CD14-positive monocyte (primary cell): ENCODE data around the gene DUSP12. TPM values are rescaled to one million over a fixed set of nuclear protein-coding genes. Genes with fewer than 3 reads are reported as not detected.
A peak's percentile ranks its signal among the peaks of the same experiment; 100 is the strongest.

Source experiments
- DNase-seq, 3 donors: peaks; one replicate each; pipeline ENCODE4 v3.0.0-alpha.2; 2011 to 2022
- H2AFZ ChIP-seq: 2 replicates; pipeline ENCODE4 v1.6.0; 2012; ENCODE audit warnings: mild to moderate bottlenecking, low read depth, low read length, inconsistent platforms; ENCODE audit not compliant: insufficient read depth, poor library complexity, severe bottlenecking
- H3K27ac ChIP-seq, 2 donors: 1 replicate in 1 of 2; 2 replicates in 1 of 2; pipeline ENCODE4 v1.5.1; 2012 to 2013; ENCODE audit warnings: low read length in 2 of 2, control low read depth in 1 of 2, inconsistent platforms in 1 of 2, low read depth in 1 of 2, mild to moderate bottlenecking in 1 of 2
- H3K27me3 ChIP-seq, 2 donors: one replicate each; pipeline versions ENCODE4 v1.6.0 to v1.6.1; 2011 to 2013; ENCODE audit warnings: low read length in 2 of 2; ENCODE audit not compliant: control insufficient read depth in 2 of 2, insufficient read depth in 2 of 2
- H3K36me3 ChIP-seq, 2 donors: replicated peaks in 1 of 2; 1 replicate in 1 of 2; 2 replicates in 1 of 2; pipeline versions ENCODE4 v1.5.1 to v1.6.1; 2012 to 2013; ENCODE audit warnings: low read length in 2 of 2, control low read depth in 1 of 2, inconsistent platforms in 1 of 2, mild to moderate bottlenecking in 1 of 2; ENCODE audit not compliant: insufficient read depth in 2 of 2, control insufficient read depth in 1 of 2
- H3K4me1 ChIP-seq, 2 donors: 1 replicate in 1 of 2; 2 replicates in 1 of 2; pipeline versions ENCODE4 v1.5.1 to v1.6.1; 2012 to 2013; ENCODE audit warnings: low read length in 2 of 2, control low read depth in 1 of 2, inconsistent platforms in 1 of 2, mild to moderate bottlenecking in 1 of 2, moderate library complexity in 1 of 2; ENCODE audit not compliant: insufficient read depth in 2 of 2, control insufficient read depth in 1 of 2
- H3K4me2 ChIP-seq: replicated peaks from 2 replicates; pipeline ENCODE3; 2012; ENCODE audit warnings: low read length, moderate library complexity, mild to moderate bottlenecking; ENCODE audit not compliant: poor library complexity, severe bottlenecking; ENCODE audit errors: extremely low read depth
- H3K4me3 ChIP-seq, 3 experiments: fragments of 200-600 bp in 1 of 3; sonication (generic) in 1 of 3; replicated peaks in 1 of 3; 1 replicate in 2 of 3; 2 replicates in 1 of 3; pipeline ENCODE4 v1.5.1; 2011 to 2013; ENCODE audit warnings: low read length in 3 of 3, mild to moderate bottlenecking in 3 of 3, control low read depth in 2 of 3, low read depth in 2 of 3, inconsistent platforms in 1 of 3, moderate library complexity in 1 of 3
- H3K79me2 ChIP-seq: 2 replicates; pipeline ENCODE4 v1.6.0; 2012; ENCODE audit warnings: mild to moderate bottlenecking, control low read depth, inconsistent platforms, low read length, moderate library complexity; ENCODE audit not compliant: insufficient read depth
- H3K9ac ChIP-seq: 2 replicates; pipeline ENCODE4 v1.6.0; 2017; ENCODE audit warnings: low read length, mild to moderate bottlenecking; ENCODE audit not compliant: insufficient read depth, poor library complexity, severe bottlenecking
- H3K9me3 ChIP-seq, 2 donors: replicated peaks in 1 of 2; 1 replicate in 1 of 2; 2 replicates in 1 of 2; pipeline versions ENCODE4 v1.5.1 to v1.6.1; 2012 to 2013; ENCODE audit warnings: low read length in 2 of 2, control low read depth in 1 of 2; ENCODE audit not compliant: control insufficient read depth in 1 of 2, insufficient read depth in 1 of 2
- H4K20me1 ChIP-seq: 2 replicates; pipeline ENCODE4 v1.6.0; 2012; ENCODE audit warnings: mild to moderate bottlenecking, low read length, control low read depth, moderate library complexity; ENCODE audit not compliant: insufficient read depth
- H3K27ac Mint-ChIP-seq, 7 donors: one replicate each; pipeline ENCODE4 v1.8.0; 2020; ENCODE audit warnings: mild to moderate bottlenecking in 7 of 7, mixed read lengths in 7 of 7, moderate library complexity in 6 of 7, inconsistent platforms in 2 of 7
- H3K27me3 Mint-ChIP-seq, 3 donors: one replicate each; pipeline ENCODE4 v1.8.0; 2021 to 2022; ENCODE audit warnings: low read depth in 3 of 3, mild to moderate bottlenecking in 3 of 3, mixed read lengths in 3 of 3, moderate library complexity in 3 of 3, inconsistent platforms in 1 of 3
- H3K36me3 Mint-ChIP-seq, 2 donors: one replicate each; pipeline ENCODE4 v1.8.0; 2020; ENCODE audit warnings: mixed read lengths in 2 of 2, inconsistent platforms in 1 of 2, mild to moderate bottlenecking in 1 of 2
- H3K4me1 Mint-ChIP-seq: one replicate; pipeline ENCODE4 v1.8.0; 2020; ENCODE audit warnings: mild to moderate bottlenecking, mixed read lengths
- H3K4me3 Mint-ChIP-seq, 2 donors: one replicate each; pipeline ENCODE4 v1.8.0; 2020; ENCODE audit warnings: mild to moderate bottlenecking in 2 of 2, mixed read lengths in 2 of 2, moderate library complexity in 1 of 2
- H3K9me3 Mint-ChIP-seq, 7 donors: one replicate each; pipeline ENCODE4 v1.8.0; 2020 to 2022; ENCODE audit warnings: mixed read lengths in 7 of 7, mild to moderate bottlenecking in 6 of 7, moderate library complexity in 6 of 7, inconsistent platforms in 2 of 7
- CTCF ChIP-seq: fragments of 200-600 bp; IDR thresholded peaks from one replicate; pipeline ENCODE4 v1.8.0; 2022; ENCODE audit warnings: antibody characterized with exemption, mild to moderate bottlenecking
- WGBS: methylation state at CpG from one replicate; pipeline ENCODE4 v1.1.5; 2013; ENCODE audit warnings: missing lambda C conversion rate; ENCODE audit not compliant: insufficient coverage; 5-methylcytosine and 5-hydroxymethylcytosine counted together
- intact Hi-C, 2 donors: fragments of 100-400 bp; cut with micrococcal nuclease; formaldehyde crosslinking; loops; one replicate each; pipeline versions ENCODE4 v1.15.0 to v1.15.1; 2023
- polyA plus RNA-seq, 3 donors: library from polyadenylated mRNA; depleted of rRNA in 1 of 3; unstranded in 2 of 3; stranded (reverse) in 1 of 3; fragments of 300-500 nt in 2 of 3; fragments of >200 nt in 1 of 3; fragmentation: Illumina TruSeq in 2 of 3; gene quantifications; 1 replicate in 2 of 3; 2 replicates in 1 of 3; pipeline ENCODE4 v1.2.3, GENCODE V29; 2012 to 2021

Gene DUSP12
- polyA plus RNA-seq, 3 donors, result 19.0 to 32.0 (median 30.5) TPM

GRCh38 chr1:161720956-161721737 lies 28.4 kb upstream of the DUSP12 start, which contains the start of gene FCRLB:
TSS of gene FCRLB (plus strand) at chr1:161721544. CDS start at chr1:161722673, 1,129 bp downstream.
- DNase-seq, result no peak
- WGBS, result 34% methylated on average over 3 of the region's 4 CpGs
- H3K4me3 ChIP-seq, result peak within 1 kb of the TSS in 1 of 3 experiments; percentile 7
- H3K27me3 Mint-ChIP-seq, result peaks cover 71 to 91% (median 81%) of the 10 kb centered on the region in 3 donors
- peak within 1 kb of the TSS in 1 of 2 donors; percentile 97 for H3K4me3 Mint-ChIP-seq
- peaks cover 56 to 81% of the 10 kb centered on the region in 2 donors for H3K27me3 ChIP-seq
- H2AFZ ChIP-seq, result no peak within 1 kb of the TSS
- peaks cover 3 to 11% (median 7%) of the 10 kb centered on the region in 7 donors for H3K9me3 Mint-ChIP-seq
- peaks cover 48 to 59% of the 10 kb centered on the region in 2 donors for H3K4me1 ChIP-seq
- H4K20me1 ChIP-seq, result no peaks in the 10 kb centered on the region
- peak within 1 kb of the TSS; percentile 37 to 88 (median 80) for H3K27ac Mint-ChIP-seq
- peak within 1 kb of the TSS; percentile 30 for H3K4me2 ChIP-seq
- no peak for TF ChIP-seq CTCF
- H3K36me3 Mint-ChIP-seq, result peaks cover 5 to 20% of the 10 kb centered on the region in 2 donors
- H3K9ac ChIP-seq, result no peak within 1 kb of the TSS
- H3K36me3 ChIP-seq, result no peaks in the 10 kb centered on the region
- peaks cover 50% of the 10 kb centered on the region for H3K4me1 Mint-ChIP-seq
- no peaks in the 10 kb centered on the region for H3K9me3 ChIP-seq
- no peaks in the 10 kb centered on the region for H3K79me2 ChIP-seq
- intact Hi-C loops, result no loop called here
- H3K27ac ChIP-seq, result peak within 1 kb of the TSS in 1 of 2 donors; percentile 28

- Histone ChIP-seq H2AFZ (no peak overlapping the region), H3K27ac (peak overlapping the region in 1 of 2 donors; percentile 28), H3K36me3 (no peaks in the 10 kb centered on the region), H3K27me3 (peaks cover 49 to 81% of the 10 kb centered on the region in 2 donors), H3K4me3 (peak overlapping the region in 1 of 3 experiments; percentile 7), H3K9ac (no peak overlapping the region), H3K4me1 (peaks cover 54 to 66% of the 10 kb centered on the region in 2 donors), H3K9me3 (no peaks in the 10 kb centered on the region), H4K20me1 (no peaks in the 10 kb centered on the region), H3K79me2 (no peaks in the 10 kb centered on the region), H3K4me2 (peak overlapping the region; percentile 30)
- Mint-ChIP-seq H3K27me3 (peaks cover 71 to 91% (median 79%) of the 10 kb centered on the region in 3 donors), H3K9me3 (peaks cover 3 to 14% (median 7%) of the 10 kb centered on the region in 7 donors), H3K4me3 (peak overlapping the region in 1 of 2 donors; percentile 97), H3K36me3 (peaks cover 5 to 20% of the 10 kb centered on the region in 2 donors), H3K4me1 (peaks cover 56% of the 10 kb centered on the region), H3K27ac (peak overlapping the region; percentile 37 to 88 (median 80))
- peak; percentile 88 to 94 (median 92) for DNase-seq
- TF ChIP-seq CTCF, result no peak
- intact Hi-C loops, result loop anchor here in 1 of 2 donors (2.0 kb wide), 1 partner anchor 15 kb away; no protein-coding TSS in a partner anchor
- 52% methylated on average over 8 of the region's 8 CpGs for WGBS
Measured at GRCh38 chr1:161721738-161722343, 27.7 kb upstream of the DUSP12 start.
